ENCODE measurements around the gene HMCN1. TPM values are rescaled to one million over a fixed set of nuclear protein-coding genes. Genes with fewer than 3 reads are reported as not detected.

HMCN1 gene
- total RNA-seq, 1 donor from 2014 or later = 3.4 TPM

DNA sequence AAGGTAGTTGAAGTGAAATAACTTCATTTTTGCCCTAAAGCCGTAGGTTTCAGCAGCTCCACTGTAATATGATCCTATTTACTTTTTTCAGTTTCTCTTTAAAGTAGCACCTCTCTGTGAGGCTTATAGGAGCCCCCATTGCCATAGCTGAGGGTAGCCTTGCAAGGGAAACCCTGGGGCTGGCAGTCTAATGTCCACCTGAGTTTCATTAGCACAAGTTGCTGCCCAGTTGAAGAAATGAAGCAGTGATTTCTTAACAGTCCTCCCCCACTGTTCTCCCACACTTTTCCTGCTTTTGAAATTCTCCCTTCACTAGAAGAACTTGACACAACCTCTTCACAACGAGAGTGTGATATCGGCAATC is 1.5 kb downstream of the HMCN1 start:
- TF ChIP-seq, protein P1, sequence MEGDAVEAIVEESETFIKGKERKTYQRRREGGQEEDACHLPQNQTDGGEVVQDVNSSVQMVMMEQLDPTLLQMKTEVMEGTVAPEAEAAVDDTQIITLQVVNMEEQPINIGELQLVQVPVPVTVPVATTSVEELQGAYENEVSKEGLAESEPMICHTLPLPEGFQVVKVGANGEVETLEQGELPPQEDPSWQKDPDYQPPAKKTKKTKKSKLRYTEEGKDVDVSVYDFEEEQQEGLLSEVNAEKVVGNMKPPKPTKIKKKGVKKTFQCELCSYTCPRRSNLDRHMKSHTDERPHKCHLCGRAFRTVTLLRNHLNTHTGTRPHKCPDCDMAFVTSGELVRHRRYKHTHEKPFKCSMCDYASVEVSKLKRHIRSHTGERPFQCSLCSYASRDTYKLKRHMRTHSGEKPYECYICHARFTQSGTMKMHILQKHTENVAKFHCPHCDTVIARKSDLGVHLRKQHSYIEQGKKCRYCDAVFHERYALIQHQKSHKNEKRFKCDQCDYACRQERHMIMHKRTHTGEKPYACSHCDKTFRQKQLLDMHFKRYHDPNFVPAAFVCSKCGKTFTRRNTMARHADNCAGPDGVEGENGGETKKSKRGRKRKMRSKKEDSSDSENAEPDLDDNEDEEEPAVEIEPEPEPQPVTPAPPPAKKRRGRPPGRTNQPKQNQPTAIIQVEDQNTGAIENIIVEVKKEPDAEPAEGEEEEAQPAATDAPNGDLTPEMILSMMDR (IDR thresholded peaks at IDR 0.05; ENCODE audit: unreplicated experiment) = no peak
- H3K27ac Mint-ChIP-seq = no peak overlapping the region
- no peak for DNase-seq (ENCODE audit: low spot score, unreplicated experiment)
- H3K4me1 Mint-ChIP-seq (ENCODE audit: low read depth) = peaks cover 19% of the 10 kb centered on the region
- peaks cover 9% of the 10 kb centered on the region for H3K9me3 Mint-ChIP-seq (ENCODE audit: low read depth)
- H3K36me3 Mint-ChIP-seq (ENCODE audit: insufficient read depth) = no peaks in the 10 kb centered on the region
- peaks cover 20% of the 10 kb centered on the region for H3K27me3 Mint-ChIP-seq
- H3K4me3 Mint-ChIP-seq (ENCODE audit: low read depth) = no peak overlapping the region

DNA sequence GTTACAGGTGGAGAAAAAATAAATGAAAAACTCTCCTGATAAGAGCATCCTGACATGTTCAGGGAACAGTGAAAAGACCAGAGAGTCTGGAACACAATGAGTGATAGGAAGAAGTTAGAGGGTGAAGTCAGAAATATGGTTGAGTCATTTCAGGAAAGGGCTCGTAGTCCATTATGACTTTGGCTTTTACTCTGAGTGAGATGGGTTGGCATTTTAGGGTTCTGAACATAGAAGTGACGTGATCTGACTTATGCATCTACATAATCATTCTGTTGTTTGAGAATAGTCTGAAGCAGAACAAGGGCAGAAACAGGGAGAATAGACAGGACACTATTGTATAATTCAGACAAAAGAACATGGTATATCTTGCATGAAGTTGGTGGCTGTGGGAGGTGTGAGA is 5.8 kb downstream of the HMCN1 start:
- DNase-seq (ENCODE audit: low spot score, unreplicated experiment) = no peak
- Mint-ChIP-seq H3K36me3 (ENCODE audit: insufficient read depth) (no peaks in the 10 kb centered on the region), H3K27me3 (peaks cover 10% of the 10 kb centered on the region), H3K4me1 (ENCODE audit: low read depth) (peaks cover 9% of the 10 kb centered on the region), H3K9me3 (ENCODE audit: low read depth) (no peaks in the 10 kb centered on the region), H3K4me3 (ENCODE audit: low read depth) (no peak overlapping the region), H3K27ac (no peak overlapping the region)
- TF ChIP-seq, protein P1 (IDR thresholded peaks at IDR 0.05; ENCODE audit: unreplicated experiment) = no peak

DNA sequence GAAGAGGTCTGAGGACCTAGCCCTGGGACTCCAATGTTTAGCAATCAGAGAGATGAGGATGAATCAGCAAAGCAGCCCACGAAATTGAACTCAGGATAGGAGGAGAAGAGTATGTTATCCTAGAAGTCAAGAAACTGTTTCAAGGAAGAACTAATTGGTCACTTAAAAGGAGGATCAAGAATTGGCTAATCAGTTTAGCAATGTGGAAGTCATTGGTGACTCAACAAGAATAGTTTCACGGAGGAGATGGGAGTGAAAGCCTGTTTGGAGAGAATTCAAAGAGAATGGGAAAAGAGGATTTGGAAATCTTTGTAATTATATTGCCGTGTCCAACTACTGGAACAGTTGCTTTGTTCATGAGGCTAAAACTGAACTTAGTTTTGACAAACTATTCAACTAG is 7.4 kb downstream of the HMCN1 start:
- H3K27ac Mint-ChIP-seq = no peak overlapping the region
- no peaks in the 10 kb centered on the region for H3K36me3 Mint-ChIP-seq (ENCODE audit: insufficient read depth)
- no peaks in the 10 kb centered on the region for H3K4me1 Mint-ChIP-seq (ENCODE audit: low read depth)
- no peak overlapping the region for H3K4me3 Mint-ChIP-seq (ENCODE audit: low read depth)
- no peak for DNase-seq (ENCODE audit: low spot score, unreplicated experiment)
- no peaks in the 10 kb centered on the region for H3K27me3 Mint-ChIP-seq
- H3K9me3 Mint-ChIP-seq (ENCODE audit: low read depth) = no peaks in the 10 kb centered on the region
- TF ChIP-seq, protein P1 (IDR thresholded peaks at IDR 0.05; ENCODE audit: unreplicated experiment) = no peak

DNA sequence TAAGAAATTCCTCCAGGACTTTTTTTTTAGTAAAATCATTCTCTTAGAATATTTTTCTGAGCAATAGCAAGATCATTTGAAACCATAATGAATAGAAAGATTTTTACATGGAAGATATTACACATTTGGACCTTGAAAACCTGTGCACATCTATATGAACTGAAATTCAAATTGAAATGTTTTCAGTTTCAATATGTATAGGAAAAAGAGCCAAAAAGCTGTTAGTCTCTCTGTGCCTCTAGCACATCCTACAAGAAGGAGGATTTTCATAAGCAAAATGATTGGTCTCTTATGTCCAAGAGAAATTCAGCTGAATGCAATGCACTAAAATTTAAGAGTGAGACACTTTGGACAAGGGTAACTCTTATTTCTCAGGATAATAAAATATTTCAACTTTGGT is 8.2 kb downstream of the HMCN1 start:
- no peaks in the 10 kb centered on the region for H3K4me1 Mint-ChIP-seq (ENCODE audit: low read depth)
- no peak overlapping the region for H3K27ac Mint-ChIP-seq
- no peak overlapping the region for H3K4me3 Mint-ChIP-seq (ENCODE audit: low read depth)
- no peaks in the 10 kb centered on the region for H3K36me3 Mint-ChIP-seq (ENCODE audit: insufficient read depth)
- no peak for DNase-seq (ENCODE audit: low spot score, unreplicated experiment)
- no peaks in the 10 kb centered on the region for H3K27me3 Mint-ChIP-seq
- H3K9me3 Mint-ChIP-seq (ENCODE audit: low read depth) = no peaks in the 10 kb centered on the region
- TF ChIP-seq, protein P1 (IDR thresholded peaks at IDR 0.05; ENCODE audit: unreplicated experiment) = no peak

DNA sequence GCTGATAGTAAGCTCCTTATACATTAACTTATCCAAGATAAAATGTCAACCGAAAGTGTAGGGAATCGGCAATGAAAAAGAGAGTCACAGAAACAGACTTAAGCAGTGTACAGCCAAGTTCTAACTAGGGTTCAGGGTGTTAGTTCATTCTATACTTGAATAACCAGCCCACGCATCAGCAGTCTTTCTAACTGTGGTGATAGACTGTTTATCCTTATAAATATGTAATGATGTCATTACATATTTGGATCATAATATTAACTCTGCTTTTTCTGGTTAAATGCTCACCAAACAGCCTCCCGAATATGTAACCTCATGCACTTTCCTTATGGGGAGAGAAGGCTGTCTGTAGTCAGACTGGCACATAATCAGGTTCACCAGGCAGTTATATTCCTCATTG is 11.0 kb downstream of the HMCN1 start:
- TF ChIP-seq, protein P1 (IDR thresholded peaks at IDR 0.05; ENCODE audit: unreplicated experiment) = no peak
- Mint-ChIP-seq H3K9me3 (ENCODE audit: low read depth) (no peaks in the 10 kb centered on the region), H3K36me3 (ENCODE audit: insufficient read depth) (no peaks in the 10 kb centered on the region)

More for the DNA sequence above, 11.0 kb downstream of the HMCN1 start:
- no peaks in the 10 kb centered on the region for H3K4me1 Mint-ChIP-seq (ENCODE audit: low read depth)
- H3K27me3 Mint-ChIP-seq = peaks cover 2% of the 10 kb centered on the region
- no peak overlapping the region for H3K27ac Mint-ChIP-seq
- no peak overlapping the region for H3K4me3 Mint-ChIP-seq (ENCODE audit: low read depth)
- no peak for DNase-seq (ENCODE audit: low spot score, unreplicated experiment)

Data from progenitor cell of endocrine pancreas (in vitro differentiated cells).